Dedifferentiated amniotic fluid mesenchymal stem cell (primary cell): ENCODE measurements around the gene NTN3.

ENCODE experiments used
- DNase-seq: peaks from one replicate; pipeline ENCODE4 v3.0.0-alpha.2; 2016; ENCODE audit errors: extremely low spot score

Gene NTN3

GRCh38 chr16:2471016-2471652, at the start of gene NTN3:
NTN3 (plus strand) TSS chr16:2471297; CDS start chr16:2471702, 405 bp downstream.
- no peak for DNase-seq

- DNase-seq: no peak
Observed at GRCh38 chr16:2422123-2422867, 48.8 kb upstream of the NTN3 start.

- DNase-seq: no peak
Observed at GRCh38 chr16:2424061-2425007, 46.8 kb upstream of the NTN3 start.

GRCh38 chr16:2425008-2425518, 46.0 kb upstream of the NTN3 start:
- DNase-seq: no peak

GRCh38 chr16:2425825-2426430, 45.2 kb upstream of the NTN3 start:
- DNase-seq: no peak

GRCh38 chr16:2426941-2427361, 44.1 kb upstream of the NTN3 start:
- DNase-seq: no peak

GRCh38 chr16:2427526-2427925, 43.6 kb upstream of the NTN3 start:
- DNase-seq: no peak

GRCh38 chr16:2428051-2428783, 42.9 kb upstream of the NTN3 start:
- no peak for DNase-seq

- no peak for DNase-seq
Observed at GRCh38 chr16:2428784-2429033, 42.4 kb upstream of the NTN3 start.

GRCh38 chr16:2429034-2429770, 41.9 kb upstream of the NTN3 start, which contains the start of gene CCNF:
CCNF (plus strand) TSS chr16:2429447; CDS start chr16:2429482, 35 bp downstream.
- peak; percentile 94 for DNase-seq

GRCh38 chr16:2429771-2430663, 41.1 kb upstream of the NTN3 start:
- no peak for DNase-seq

GRCh38 chr16:2432286-2432685, 38.8 kb upstream of the NTN3 start:
- no peak for DNase-seq

- DNase-seq: no peak
Observed at GRCh38 chr16:2432801-2433505, 38.1 kb upstream of the NTN3 start.

GRCh38 chr16:2435236-2435635, 35.9 kb upstream of the NTN3 start:
- peak; percentile 3 for DNase-seq

- no peak for DNase-seq
Observed at GRCh38 chr16:2436110-2436509, 35.0 kb upstream of the NTN3 start.

GRCh38 chr16:2437032-2437790, 33.9 kb upstream of the NTN3 start:
- no peak for DNase-seq

- DNase-seq: no peak
Observed at GRCh38 chr16:2438121-2438520, 33.0 kb upstream of the NTN3 start.

- DNase-seq: no peak
Observed at GRCh38 chr16:2439598-2439997, 31.5 kb upstream of the NTN3 start.
